Measurements from ENCODE around the gene CLDND1.

CLDND1 gene

GRCh38 chr3:98551236-98551635 lies 28.5 kb upstream of the CLDND1 start:
- DNase-seq: no peak

GRCh38 chr3:98550833-98551232 lies 28.1 kb upstream of the CLDND1 start:
- no peak for DNase-seq

- no peak for DNase-seq
Observed at GRCh38 chr3:98548544-98548943, 25.8 kb upstream of the CLDND1 start.

DNA sequence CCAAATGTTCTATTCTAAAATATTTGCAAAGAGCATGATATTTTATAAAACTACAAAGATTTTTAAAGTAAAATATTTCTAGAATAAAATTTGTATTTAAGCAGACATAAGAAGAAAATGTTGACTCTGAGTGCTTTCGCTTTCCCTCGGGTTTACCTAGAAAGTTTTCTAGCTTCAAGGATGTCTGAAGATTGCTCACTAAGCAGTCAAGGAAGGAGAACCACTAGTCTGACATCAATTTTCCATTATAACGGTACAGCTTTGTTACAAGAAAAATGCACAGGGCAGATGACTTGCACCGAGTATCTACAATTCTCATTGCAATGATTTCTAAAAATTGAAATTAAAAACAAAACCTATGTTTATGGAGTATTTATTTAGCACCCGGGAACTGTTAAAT lies 23.2 kb upstream of the CLDND1 start:
- peak; percentile 65 for DNase-seq

- DNase-seq: no peak
Observed at GRCh38 chr3:98542623-98543022, 19.9 kb upstream of the CLDND1 start.

DNA sequence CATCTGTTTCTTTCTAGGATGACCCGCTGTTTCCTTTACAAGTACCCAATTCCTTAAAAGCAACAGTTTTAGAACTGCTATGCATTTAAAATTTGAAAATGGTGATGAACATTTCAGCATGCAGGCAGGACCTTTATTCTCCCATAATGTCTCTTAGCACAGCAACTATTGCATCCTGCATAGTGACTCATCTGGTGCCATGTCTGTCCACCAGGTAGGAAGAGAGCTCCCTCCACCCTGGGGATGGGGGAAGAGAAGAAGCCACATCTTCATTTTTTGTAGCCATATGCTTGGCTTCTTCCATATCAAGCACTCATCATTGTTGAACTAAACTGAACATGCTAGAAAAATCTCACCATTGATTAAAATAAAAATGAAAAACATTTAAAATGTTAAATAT lies 19.0 kb upstream of the CLDND1 start:
- no peak for DNase-seq

GRCh38 chr3:98540346-98540745 lies 17.6 kb upstream of the CLDND1 start:
- DNase-seq: peak; percentile 63

- DNase-seq: peak; percentile 43
Observed at GRCh38 chr3:98536456-98537017, 13.8 kb upstream of the CLDND1 start.

DNA sequence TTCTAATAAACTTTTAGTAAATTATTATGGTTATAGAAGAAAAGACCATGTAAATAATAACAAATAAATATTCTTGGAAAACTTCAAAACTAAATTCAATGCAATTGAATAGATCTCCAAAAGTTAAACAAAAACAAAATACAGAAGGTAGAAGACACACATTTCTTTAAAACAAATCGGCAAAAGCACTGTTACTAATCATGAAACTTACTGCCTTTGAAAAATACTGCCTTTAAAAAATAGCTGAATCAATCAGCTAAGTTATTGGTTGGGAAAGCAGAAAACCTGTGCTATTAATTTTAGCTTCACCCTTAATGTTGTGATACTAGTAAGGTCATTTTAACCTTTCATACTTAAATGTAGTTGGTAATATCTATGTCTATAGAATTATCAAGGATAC lies 12.0 kb upstream of the CLDND1 start:
- no peak for DNase-seq

- peak; percentile 21 for DNase-seq
Observed at GRCh38 chr3:98534168-98534567, 11.5 kb upstream of the CLDND1 start.

DNA sequence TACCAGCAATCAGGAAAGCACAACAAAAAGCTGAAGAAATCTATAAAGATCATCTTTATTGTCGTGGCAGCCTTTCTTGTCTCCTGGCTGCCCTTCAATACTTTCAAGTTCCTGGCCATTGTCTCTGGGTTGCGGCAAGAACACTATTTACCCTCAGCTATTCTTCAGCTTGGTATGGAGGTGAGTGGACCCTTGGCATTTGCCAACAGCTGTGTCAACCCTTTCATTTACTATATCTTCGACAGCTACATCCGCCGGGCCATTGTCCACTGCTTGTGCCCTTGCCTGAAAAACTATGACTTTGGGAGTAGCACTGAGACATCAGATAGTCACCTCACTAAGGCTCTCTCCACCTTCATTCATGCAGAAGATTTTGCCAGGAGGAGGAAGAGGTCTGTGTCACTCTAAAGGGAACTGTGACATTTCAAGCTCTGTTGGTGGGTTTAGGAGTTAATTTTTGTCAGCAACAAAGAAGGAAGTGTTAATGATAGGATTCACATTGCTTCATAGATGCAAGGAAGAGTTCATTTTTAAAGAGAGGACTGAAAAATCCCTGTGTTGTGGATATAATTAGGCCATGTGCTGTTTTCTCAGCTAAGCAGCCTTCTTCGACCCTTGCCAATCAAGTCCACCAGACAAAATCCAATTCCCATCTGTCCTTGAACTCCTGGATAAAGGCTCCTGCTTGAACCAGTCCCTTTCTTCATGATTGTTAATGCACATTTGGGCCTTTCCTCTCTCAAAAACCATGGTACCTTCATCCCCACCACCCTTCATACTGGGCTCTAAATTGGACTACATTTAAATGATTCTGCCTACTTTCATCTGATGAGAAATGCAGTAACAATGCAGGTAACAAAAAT lies 10.2 kb upstream of the CLDND1 start:
- DNase-seq: no peak

DNA sequence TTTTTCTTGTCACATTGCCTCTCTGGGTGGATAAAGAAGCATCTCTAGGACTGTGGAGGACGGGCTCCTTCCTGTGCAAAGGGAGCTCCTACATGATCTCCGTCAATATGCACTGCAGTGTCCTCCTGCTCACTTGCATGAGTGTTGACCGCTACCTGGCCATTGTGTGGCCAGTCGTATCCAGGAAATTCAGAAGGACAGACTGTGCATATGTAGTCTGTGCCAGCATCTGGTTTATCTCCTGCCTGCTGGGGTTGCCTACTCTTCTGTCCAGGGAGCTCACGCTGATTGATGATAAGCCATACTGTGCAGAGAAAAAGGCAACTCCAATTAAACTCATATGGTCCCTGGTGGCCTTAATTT lies 9.6 kb upstream of the CLDND1 start:
- no peak for DNase-seq

DNA sequence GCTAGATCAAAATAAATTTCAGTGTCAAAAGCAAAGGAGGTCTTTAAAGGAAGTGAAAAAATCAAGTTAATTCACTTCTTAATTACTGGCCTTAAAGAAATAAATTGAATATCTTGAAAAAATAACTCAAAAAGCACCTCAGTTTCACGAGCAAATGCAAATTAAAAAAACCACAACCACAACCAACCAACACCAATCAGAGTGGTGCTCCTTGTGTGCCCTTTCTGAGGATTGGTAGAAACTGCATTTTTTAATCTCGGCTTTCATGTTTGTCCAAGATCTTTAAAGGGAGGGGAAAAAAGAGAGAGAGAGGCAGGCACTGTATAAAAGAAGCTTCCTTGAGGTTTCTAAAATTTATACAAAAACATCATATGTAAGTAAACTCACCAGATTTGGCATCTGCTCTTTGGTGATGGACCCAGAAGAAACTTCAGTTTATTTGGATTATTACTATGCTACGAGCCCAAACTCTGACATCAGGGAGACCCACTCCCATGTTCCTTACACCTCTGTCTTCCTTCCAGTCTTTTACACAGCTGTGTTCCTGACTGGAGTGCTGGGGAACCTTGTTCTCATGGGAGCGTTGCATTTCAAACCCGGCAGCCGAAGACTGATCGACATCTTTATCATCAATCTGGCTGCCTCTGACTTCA lies 9.0 kb upstream of the CLDND1 start, which contains the start of gene GPR15:
GPR15 (plus strand) TSS at position 357 of the 653 bp plus-strand sequence; CDS start at position 413, 56 bp downstream.
- peak; percentile 31 for DNase-seq

- no peak for DNase-seq
Observed at GRCh38 chr3:98530676-98531075, 8.0 kb upstream of the CLDND1 start.

- DNase-seq: no peak
Observed at GRCh38 chr3:98529856-98530459, 7.3 kb upstream of the CLDND1 start.

- no peak for DNase-seq
Observed at GRCh38 chr3:98528474-98529346, 6.0 kb upstream of the CLDND1 start.

GRCh38 chr3:98525494-98525893 lies 2.8 kb upstream of the CLDND1 start:
- DNase-seq: peak; percentile 19

GRCh38 chr3:98521897-98522543 lies 682 bp downstream of the CLDND1 start:
- DNase-seq: peak; percentile 69

- peak; percentile 35 for DNase-seq
Observed at GRCh38 chr3:98519351-98519750, 3.4 kb downstream of the CLDND1 start.

DNA sequence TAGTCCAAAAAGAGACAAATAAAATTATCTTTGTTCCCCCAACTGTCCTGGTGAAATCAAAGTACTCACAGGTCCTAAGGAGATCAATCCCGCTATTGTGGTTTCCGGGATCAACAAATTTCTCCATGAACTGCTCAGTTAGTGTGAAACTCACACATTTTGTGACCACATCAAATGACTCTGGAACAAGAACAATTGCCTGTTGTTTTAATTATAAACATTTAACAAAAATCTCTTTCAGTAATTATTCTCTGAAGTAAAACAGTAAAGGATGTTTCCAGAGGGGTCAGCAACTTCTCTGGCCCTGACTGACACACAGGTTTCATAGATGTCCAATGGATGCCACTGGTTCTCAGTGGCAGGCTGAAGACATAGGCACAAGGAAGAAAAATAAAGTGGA lies 3.9 kb downstream of the CLDND1 start:
- no peak for DNase-seq

GRCh38 chr3:98514948-98515347 lies 7.8 kb downstream of the CLDND1 start:
- no peak for DNase-seq

- DNase-seq: no peak
Observed at GRCh38 chr3:98513736-98514135, 9.0 kb downstream of the CLDND1 start.
